Keratinocyte (primary cell): ENCODE data around the gene CACNA1C. TPM values are rescaled to one million over a fixed set of nuclear protein-coding genes. Genes with fewer than 3 reads are reported as not detected.

Source experiments
- DNase-seq: peaks from one replicate; pipeline ENCODE4 v3.0.0-alpha.2; 2011; ENCODE audit warnings: low read depth, missing footprints, low spot score
- FAIRE-seq: peaks from 2 replicates; lab custom pipeline; 2011; peaks lifted over from hg19 to GRCh38; lab: Jason Lieb, UNC
- H2AFZ ChIP-seq: 2 replicates; pipeline ENCODE4 v1.6.0; 2012; ENCODE audit warnings: low read length, control low read depth, inconsistent platforms; ENCODE audit not compliant: control insufficient read depth
- H3K27ac ChIP-seq: 2 replicates; pipeline ENCODE4 v1.5.1; 2011; ENCODE audit warnings: low read length; ENCODE audit not compliant: control insufficient read depth, insufficient read depth
- H3K27me3 ChIP-seq: 3 replicates; pipeline ENCODE4 v1.6.0; 2011; ENCODE audit warnings: low read length; ENCODE audit not compliant: control insufficient read depth, insufficient read depth; ENCODE audit errors: extremely low read depth
- H3K36me3 ChIP-seq, 2 experiments: 2 replicates in 1 of 2; 3 replicates in 1 of 2; pipeline ENCODE4 v1.5.1; 2011; ENCODE audit warnings: low read length in 2 of 2, mild to moderate bottlenecking in 1 of 2; ENCODE audit not compliant: control insufficient read depth in 2 of 2, insufficient read depth in 2 of 2; ENCODE audit errors: extremely low read depth in 1 of 2
- H3K4me1 ChIP-seq: 3 replicates; pipeline ENCODE4 v1.5.1; 2011; ENCODE audit warnings: low read length; ENCODE audit not compliant: control insufficient read depth, insufficient read depth; ENCODE audit errors: extremely low read depth
- H3K4me2 ChIP-seq: 3 replicates; pipeline ENCODE4 v1.6.0; 2011; ENCODE audit warnings: low read depth, low read length; ENCODE audit not compliant: control insufficient read depth, insufficient read depth; ENCODE audit errors: extremely low read depth
- H3K4me3 ChIP-seq, 3 experiments: fragments of 200-600 bp in 1 of 3; sonication (generic) in 1 of 3; 2 replicates in 2 of 3; 3 replicates in 1 of 3; pipeline ENCODE4 v1.5.1; 2011 to 2016; ENCODE audit warnings: low read length in 3 of 3, mild to moderate bottlenecking in 3 of 3, control low read depth in 2 of 3, inconsistent platforms in 1 of 3, low read depth in 1 of 3, mixed read lengths in 1 of 3, mixed run types in 1 of 3, moderate library complexity in 1 of 3; ENCODE audit not compliant: control insufficient read depth in 2 of 3, insufficient read depth in 2 of 3; ENCODE audit errors: extremely low read depth in 1 of 3
- H3K79me2 ChIP-seq: 2 replicates; pipeline ENCODE4 v1.6.0; 2012; ENCODE audit warnings: low read length; ENCODE audit not compliant: control insufficient read depth, insufficient read depth
- H3K9ac ChIP-seq: 3 replicates; pipeline ENCODE4 v1.6.0; 2011; ENCODE audit warnings: low read length; ENCODE audit not compliant: control insufficient read depth, insufficient read depth; ENCODE audit errors: extremely low read depth
- H3K9me1 ChIP-seq: 3 replicates; pipeline ENCODE4 v1.6.0; 2011; ENCODE audit warnings: low read length; ENCODE audit not compliant: control insufficient read depth, insufficient read depth; ENCODE audit errors: extremely low read depth
- H3K9me3 ChIP-seq: 2 replicates; pipeline ENCODE4 v1.5.1; 2012; ENCODE audit warnings: low read depth, low read length; ENCODE audit not compliant: control insufficient read depth
- H4K20me1 ChIP-seq: 3 replicates; pipeline ENCODE4 v1.6.0; 2011; ENCODE audit warnings: low read length; ENCODE audit not compliant: control insufficient read depth, insufficient read depth; ENCODE audit errors: extremely low read depth
- EZH2 ChIP-seq: IDR thresholded peaks from one replicate; pipeline ENCODE4 v1.6.1; 2012; ENCODE audit warnings: inconsistent platforms, mild to moderate bottlenecking, low read length, moderate library complexity
- dilution Hi-C: fragments of 300-500 bp; cut with MboI; formaldehyde crosslinking; loops from one replicate; pipeline ENCODE4 v1.7.0; 2020; ENCODE audit warnings: low sequenced_read_pairs; ENCODE audit not compliant: extremely low pct_ligation_motif_present
- polyA plus RNA-seq, 5 experiments: library from polyadenylated mRNA; depleted of rRNA in 3 of 5; stranded (reverse) in 3 of 5; stranded (forward) in 1 of 5; unstranded in 1 of 5; fragments of >200 nt; gene quantifications; 1 replicate in 1 of 5; 2 replicates in 3 of 5; 3 replicates in 1 of 5; pipeline versions ENCODE4 v1.2.1 to v1.2.3, GENCODE V29; 2011 to 2012; ENCODE audit warnings: missing spikeins in 2 of 5, low read depth in 1 of 5, low replicate concordance in 1 of 5
- TF ChIP-seq, protein P1 (sequence below), 3 experiments: IDR thresholded peaks in 1 of 3; conservative IDR thresholded peaks in 1 of 3; optimal IDR thresholded peaks in 1 of 3; 2 replicates in 2 of 3; 3 replicates in 1 of 3; pipeline versions ENCODE3 to v1.5.1; 2011; ENCODE audit warnings: low read length in 3 of 3, mild to moderate bottlenecking in 3 of 3, moderate library complexity in 2 of 3, control low read depth in 1 of 3, inconsistent platforms in 1 of 3; ENCODE audit not compliant: insufficient read depth in 2 of 3; ENCODE audit errors: extremely low read depth in 1 of 3

Gene CACNA1C
- polyA plus RNA-seq, 1 donor (not counting 4 experiments of a cell fraction or from before 2014, with no cell fraction given), result not detected

DNA sequence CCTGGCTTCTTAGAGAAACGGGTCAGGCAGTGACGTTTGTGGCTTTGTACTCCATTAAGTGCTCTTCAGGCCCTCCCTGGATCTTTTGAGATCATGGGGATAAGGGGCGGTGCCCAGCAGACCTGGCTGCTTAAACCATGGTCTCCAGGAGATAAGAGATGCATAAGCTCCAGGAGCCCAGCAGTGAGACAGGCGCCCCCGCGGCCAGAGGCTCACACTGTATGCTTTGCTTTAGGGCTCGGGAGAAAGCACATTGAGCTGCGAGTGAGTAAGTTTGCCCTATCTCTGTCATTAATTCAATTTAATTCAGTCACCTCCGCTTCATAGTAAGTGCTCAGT lies 359.5 kb downstream of the CACNA1C start:
- Histone ChIP-seq H3K9me1 (no peaks in the 10 kb centered on the region), H3K9me3 (no peaks in the 10 kb centered on the region), H3K36me3 (no peaks in the 10 kb centered on the region), H3K4me3 (no peak overlapping the region), H3K27ac (no peak overlapping the region), H3K27me3 (no peaks in the 10 kb centered on the region), H3K9ac (no peak overlapping the region), H3K4me1 (no peaks in the 10 kb centered on the region), H3K79me2 (no peaks in the 10 kb centered on the region), H4K20me1 (no peaks in the 10 kb centered on the region), H2AFZ (no peak overlapping the region), H3K4me2 (no peak overlapping the region)
- TF ChIP-seq EZH2, result no peak
- TF ChIP-seq, protein P1, sequence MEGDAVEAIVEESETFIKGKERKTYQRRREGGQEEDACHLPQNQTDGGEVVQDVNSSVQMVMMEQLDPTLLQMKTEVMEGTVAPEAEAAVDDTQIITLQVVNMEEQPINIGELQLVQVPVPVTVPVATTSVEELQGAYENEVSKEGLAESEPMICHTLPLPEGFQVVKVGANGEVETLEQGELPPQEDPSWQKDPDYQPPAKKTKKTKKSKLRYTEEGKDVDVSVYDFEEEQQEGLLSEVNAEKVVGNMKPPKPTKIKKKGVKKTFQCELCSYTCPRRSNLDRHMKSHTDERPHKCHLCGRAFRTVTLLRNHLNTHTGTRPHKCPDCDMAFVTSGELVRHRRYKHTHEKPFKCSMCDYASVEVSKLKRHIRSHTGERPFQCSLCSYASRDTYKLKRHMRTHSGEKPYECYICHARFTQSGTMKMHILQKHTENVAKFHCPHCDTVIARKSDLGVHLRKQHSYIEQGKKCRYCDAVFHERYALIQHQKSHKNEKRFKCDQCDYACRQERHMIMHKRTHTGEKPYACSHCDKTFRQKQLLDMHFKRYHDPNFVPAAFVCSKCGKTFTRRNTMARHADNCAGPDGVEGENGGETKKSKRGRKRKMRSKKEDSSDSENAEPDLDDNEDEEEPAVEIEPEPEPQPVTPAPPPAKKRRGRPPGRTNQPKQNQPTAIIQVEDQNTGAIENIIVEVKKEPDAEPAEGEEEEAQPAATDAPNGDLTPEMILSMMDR (optimal IDR thresholded peaks at IDR 0.05 in 1 of 3, IDR thresholded peaks at IDR 0.05 in 1 of 3, conservative IDR thresholded peaks at IDR 0.05 in 1 of 3; ENCODE audit: extremely low read depth in 1 of 3, insufficient read depth in 2 of 3, low read length in 3 of 3), result no peak
- no peak for FAIRE-seq
- no peak for DNase-seq
- dilution Hi-C loops, result no loop called here

DNA sequence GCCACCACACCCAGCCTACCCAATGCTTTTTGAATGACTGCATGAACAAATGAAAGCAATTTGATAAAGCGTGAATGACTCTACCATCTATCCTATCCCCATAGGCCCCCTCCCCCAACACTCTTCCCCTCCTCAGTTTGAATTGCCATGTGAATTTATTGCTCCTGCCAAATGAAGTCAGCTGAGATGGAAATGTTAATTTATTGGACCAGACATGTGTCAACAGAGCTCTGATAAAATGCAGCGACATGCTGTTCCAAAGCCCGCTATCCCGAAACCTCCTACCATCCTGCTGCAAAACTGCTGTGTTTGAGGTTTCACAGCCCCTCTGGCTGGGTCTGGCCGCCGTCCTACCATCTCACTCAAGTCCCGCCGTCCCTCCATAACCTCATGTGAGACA lies 360.5 kb downstream of the CACNA1C start:
- dilution Hi-C loops, result no loop called here
- Histone ChIP-seq H3K9me3 (no peaks in the 10 kb centered on the region), H3K27me3 (no peaks in the 10 kb centered on the region)

More for the DNA sequence above, 360.5 kb downstream of the CACNA1C start:
- Histone ChIP-seq H2AFZ (no peak overlapping the region), H3K79me2 (no peaks in the 10 kb centered on the region), H3K36me3 (no peaks in the 10 kb centered on the region), H3K4me1 (no peaks in the 10 kb centered on the region), H4K20me1 (no peaks in the 10 kb centered on the region), H3K27ac (no peak overlapping the region), H3K4me3 (no peak overlapping the region), H3K9ac (no peak overlapping the region), H3K9me1 (no peaks in the 10 kb centered on the region), H3K4me2 (no peak overlapping the region)
- no peak for TF ChIP-seq EZH2
- TF ChIP-seq, protein P1 (optimal IDR thresholded peaks at IDR 0.05 in 1 of 3, IDR thresholded peaks at IDR 0.05 in 1 of 3, conservative IDR thresholded peaks at IDR 0.05 in 1 of 3; ENCODE audit: extremely low read depth in 1 of 3, insufficient read depth in 2 of 3, low read length in 3 of 3), result no peak
- FAIRE-seq (no peak), DNase-seq (no peak)
